Stimulated activated naive CD8-positive, alpha-beta T cell treated with anti-CD3 and anti-CD28 coated beads, Interleukin-15, Interleukin-2, amounts not matched to agents 100 U/mL and 50 U/mL, for 24 hours (primary cell): ENCODE results near the gene TBX3.
"Not testable (repeated sequence)": the region's sequence is repeated elsewhere in the genome, so short reads cannot be mapped to it uniquely, and the experiment has no call there.

ENCODE experiments used
- ATAC-seq: fragments of 150-1000 bp; cut with Tn5 transposase; one replicate; pipeline ENCODE4 v1.10.0; 2021
- DNase-seq: peaks from one replicate; pipeline ENCODE4 v3.0.0; 2021

Gene TBX3

DNA sequence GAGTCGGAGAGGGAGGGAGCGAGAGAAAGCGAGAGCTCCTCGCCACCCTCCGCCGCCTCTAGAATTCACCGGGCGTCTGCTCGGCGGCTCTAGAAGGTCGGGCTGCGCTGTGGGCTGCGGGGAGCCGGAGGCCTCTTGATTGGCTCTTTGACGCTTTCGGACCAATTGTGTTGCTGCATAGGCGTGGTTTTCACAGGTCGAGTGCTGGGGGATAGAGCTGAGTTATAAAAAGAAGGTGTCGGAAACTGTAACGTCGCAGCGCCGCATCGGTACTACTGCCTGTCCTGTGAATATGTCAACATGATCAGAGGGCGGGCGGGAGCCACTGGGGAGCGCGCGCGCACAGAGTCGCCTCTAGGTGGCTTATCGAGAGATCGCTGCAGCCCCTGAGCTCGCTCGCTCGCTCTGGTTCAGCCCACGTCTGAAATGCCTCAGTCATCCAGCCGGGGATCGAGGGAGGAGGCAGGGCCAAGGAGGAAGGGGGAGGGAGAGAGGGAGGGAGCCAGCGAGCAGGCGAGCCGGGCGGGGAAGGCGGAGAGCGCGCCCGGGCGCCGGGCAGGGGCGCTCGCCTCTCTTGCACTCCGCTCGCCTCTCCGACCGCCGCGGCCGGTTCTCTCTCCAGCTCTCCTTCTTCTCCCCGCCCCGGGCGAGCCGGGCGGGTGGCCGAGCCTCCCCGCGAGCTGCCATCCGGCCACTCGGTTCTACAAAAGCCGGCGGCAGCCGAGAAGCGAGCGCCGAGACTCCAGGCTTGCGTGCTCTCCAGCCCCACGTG, at the start of gene TBX3:
TSS of gene TBX3 (minus strand) at position 78 of the 772 bp plus-strand sequence. CDS start 975 bp downstream, outside the sequence.
- DNase-seq (peak; percentile 63), ATAC-seq (peak; percentile 93)

DNA sequence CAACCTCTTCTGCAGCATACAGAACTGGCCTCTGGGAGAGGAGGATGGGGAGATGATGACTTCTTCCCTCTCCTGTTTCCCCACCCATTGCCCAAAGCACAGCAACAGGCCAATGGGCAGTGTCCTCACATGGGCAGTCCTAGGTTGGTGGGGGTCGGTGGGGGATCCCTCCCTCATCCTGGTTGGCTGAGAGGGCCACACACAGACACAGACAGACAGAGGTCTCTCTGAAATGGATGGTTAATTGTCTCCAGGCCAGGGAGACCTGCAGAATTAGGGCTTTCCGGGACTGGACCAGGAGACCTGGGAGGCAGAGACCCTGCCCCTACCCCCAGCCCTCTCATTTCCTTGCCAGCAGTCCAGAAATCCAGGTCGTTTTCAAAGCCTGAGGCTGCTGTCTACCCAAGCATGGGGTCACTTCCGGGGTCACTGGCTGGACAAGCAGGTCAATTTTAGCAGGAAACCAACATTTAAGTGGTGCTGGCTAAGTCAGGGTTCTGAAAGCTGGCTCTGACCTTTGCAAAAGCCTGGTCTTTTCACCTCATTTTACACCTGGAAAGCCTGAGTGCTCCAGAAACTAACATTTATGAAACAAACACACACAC, 48.6 kb upstream of the TBX3 start:
- no peak for ATAC-seq
- DNase-seq, result no peak

DNA sequence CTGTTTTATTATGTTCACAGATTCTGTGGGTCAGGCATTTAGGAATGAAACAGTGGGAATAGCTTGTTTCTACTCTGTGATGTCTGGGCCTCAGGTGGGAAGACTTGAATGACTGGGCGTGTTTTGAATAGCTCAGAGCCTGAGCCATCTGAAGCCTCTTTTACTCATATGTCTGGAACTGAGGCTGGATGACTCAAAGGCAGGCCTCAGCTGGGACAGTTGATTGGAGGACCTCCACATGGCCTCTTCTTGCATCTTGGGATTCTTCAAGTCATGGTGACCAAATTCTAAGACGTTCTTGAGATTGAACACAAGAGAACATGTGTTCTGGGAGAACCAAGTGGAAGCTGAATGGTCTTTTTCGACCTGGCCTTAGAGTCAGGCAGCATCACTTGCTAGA, 45.8 kb upstream of the TBX3 start:
- DNase-seq (no peak), ATAC-seq (no peak)

- ATAC-seq (no peak), DNase-seq (no peak)
Observed at GRCh38 chr12:114726092-114726710, 42.2 kb upstream of the TBX3 start.

DNA sequence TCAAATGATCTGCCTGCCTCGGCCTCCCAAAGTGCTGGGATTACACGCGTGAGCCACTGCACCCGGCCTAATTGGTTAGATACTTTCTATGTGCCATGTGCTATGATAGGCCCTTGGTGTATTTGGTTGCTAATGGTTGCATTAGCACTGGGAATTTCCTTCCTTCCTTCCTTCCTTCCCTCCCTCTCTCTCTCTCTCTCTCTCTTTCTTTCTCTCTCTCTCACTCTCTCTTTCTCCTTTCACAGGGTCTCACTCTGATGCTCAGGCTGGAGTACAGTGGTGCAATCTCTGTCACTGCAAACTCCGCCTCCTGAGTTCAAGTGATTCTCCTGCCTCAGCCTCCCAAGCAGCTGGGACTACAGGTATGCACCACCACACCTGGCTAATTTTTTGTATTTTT, 38.2 kb upstream of the TBX3 start:
- DNase-seq, ATAC-seq: not testable (repeated sequence)

DNA sequence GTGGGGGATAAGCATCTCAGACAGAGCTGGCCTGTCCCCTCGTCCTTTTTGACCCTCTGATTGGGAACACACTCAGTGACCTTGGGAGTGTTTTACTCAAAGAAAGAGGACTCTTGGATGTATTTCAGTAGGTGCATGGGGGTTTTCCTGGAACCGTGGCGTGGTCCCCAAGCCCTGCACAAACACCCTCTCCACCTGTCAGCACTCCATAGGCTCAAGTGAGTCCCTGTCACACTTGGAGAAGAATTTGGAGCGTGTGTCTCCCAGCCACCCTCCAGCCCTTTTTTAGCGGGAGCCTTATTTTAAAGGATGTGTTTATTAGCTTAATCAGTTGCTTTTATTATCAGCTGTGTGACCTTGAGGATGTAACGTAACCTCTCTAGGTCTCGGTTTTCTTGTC, 37.3 kb upstream of the TBX3 start:
- DNase-seq (no peak), ATAC-seq (no peak)

GRCh38 chr12:114713466-114714215, 29.7 kb upstream of the TBX3 start:
- ATAC-seq, result no peak

DNA sequence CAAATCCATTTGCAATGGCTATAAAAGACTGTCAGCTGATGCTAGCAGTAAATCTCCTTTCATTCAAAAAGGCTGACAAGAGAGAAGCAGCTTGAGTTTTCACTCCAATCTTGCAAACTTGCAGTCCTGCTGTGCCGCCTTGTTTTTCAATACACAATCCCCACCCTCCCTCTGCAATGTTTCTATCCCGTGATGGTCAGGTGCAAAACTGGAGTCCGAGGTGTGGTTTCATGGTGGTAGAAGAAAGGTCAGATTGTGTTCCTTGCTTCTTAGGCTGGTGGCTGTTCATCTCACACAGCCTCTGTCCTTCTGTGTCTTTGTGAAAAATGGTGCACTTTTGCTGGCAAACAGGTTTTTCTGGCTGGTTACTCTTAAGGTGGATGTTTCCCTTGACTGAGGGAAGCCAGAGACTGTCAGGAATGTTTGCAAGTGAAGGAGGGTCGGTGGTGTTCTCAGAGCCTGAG, 27.7 kb upstream of the TBX3 start:
- DNase-seq (no peak), ATAC-seq (no peak)

More at GRCh38 chr12:114713466-114714215, 29.7 kb upstream of the TBX3 start:
- DNase-seq, result no peak

DNA sequence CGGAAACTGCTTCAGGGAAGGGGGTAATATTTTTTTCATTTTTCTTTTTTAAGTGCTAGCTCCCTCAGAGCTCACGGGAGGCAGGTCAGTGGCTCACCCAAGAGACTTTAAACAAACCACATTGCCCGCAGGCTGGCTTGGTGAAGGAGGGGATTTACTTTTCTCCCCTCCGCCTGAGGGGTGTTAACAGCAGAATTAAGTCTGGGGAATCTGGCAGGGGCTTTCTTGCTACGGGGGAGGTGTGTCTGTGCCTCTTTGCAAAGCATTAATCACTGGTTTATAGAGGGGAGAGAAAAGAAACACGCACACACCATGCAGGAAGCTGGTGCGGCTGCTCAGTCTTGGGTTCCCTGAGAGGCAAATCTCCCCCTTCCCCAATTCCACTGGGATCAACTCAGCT, 26.2 kb upstream of the TBX3 start:
- DNase-seq, result no peak
- no peak for ATAC-seq

DNA sequence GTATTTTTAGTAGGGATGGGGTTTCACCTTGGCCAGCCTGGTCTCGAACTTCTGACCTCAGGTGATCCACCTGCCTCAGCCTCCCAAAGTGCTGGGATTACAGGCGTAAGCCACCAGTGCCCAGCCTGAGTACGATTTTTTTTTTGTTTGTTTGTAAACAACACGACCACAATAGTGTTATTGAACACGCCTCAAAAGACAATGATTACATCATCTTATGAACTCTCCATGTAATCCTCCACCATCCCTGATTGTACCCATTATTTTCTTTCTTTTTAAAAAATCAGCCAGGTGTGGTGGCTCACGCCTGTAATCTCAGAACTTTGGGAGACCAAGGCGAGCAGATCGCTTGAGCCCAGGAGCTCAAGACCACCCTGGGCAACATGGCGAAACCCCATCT, 25.1 kb upstream of the TBX3 start:
- no peak for ATAC-seq

DNA sequence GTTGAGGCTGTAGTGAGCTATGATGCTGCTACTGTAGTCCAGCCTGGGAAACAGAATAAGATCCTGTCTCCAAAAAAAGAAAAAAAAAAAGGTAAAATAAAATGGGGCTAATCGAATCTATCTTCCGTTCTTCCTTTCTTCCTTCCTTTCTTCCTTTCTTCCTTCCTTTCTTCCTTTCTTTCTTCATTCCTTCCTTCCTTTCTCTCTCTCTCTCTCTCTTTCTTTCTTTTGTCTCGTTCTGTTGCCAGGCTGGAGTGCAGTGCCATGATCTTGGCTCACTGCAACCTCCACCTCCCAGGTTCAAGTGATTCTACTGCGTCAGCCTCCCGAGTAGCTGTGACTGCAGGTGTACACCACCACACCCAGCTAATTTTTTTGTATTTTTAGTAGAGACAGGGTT, 24.6 kb upstream of the TBX3 start:
- not testable (repeated sequence) for ATAC-seq, DNase-seq

More for the DNA sequence above, 25.1 kb upstream of the TBX3 start:
- DNase-seq, result no peak

- no peak for DNase-seq
- ATAC-seq, result no peak
Observed at GRCh38 chr12:114704096-114704495, 20.1 kb upstream of the TBX3 start.

GRCh38 chr12:114703060-114703493, 19.1 kb upstream of the TBX3 start:
- ATAC-seq, result no peak

GRCh38 chr12:114702462-114702861, 18.5 kb upstream of the TBX3 start:
- DNase-seq (no peak), ATAC-seq (no peak)

More at GRCh38 chr12:114703060-114703493, 19.1 kb upstream of the TBX3 start:
- DNase-seq, result no peak

DNA sequence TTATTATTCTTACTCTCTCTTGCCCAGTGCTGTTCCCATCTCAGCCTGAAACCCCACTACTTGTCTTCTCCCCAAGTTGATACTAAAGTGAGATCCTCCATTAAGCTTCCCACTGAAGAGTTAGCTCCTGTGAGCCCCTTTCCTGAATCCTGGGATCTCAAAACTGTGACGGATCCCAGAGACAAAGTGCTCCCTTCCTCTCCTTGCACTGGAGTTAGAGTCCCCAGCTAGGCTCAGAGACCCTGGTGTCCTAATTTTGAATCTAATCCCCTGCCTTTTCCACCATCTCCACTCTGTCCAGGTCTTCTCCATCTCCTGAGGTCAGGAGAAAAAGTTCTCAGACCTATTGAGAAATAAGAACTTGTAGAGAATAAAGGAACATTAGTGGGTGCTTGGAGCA, 17.6 kb upstream of the TBX3 start:
- ATAC-seq (no peak), DNase-seq (no peak)

DNA sequence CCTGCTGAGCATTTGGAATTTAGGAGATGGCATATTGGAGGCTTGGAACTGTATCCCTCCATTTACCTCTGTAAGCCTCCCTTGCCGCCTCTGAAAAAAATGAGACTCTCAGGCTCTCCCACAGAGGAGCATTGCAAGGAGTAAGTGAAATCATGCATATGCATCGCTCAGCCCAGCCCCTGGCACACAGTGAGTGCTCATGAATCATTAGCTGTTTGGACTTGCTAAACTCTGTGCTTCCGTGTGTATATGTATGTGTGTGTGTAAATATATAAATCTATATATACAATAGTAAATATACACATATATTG, 17.1 kb upstream of the TBX3 start:
- DNase-seq (no peak), ATAC-seq (no peak)

DNA sequence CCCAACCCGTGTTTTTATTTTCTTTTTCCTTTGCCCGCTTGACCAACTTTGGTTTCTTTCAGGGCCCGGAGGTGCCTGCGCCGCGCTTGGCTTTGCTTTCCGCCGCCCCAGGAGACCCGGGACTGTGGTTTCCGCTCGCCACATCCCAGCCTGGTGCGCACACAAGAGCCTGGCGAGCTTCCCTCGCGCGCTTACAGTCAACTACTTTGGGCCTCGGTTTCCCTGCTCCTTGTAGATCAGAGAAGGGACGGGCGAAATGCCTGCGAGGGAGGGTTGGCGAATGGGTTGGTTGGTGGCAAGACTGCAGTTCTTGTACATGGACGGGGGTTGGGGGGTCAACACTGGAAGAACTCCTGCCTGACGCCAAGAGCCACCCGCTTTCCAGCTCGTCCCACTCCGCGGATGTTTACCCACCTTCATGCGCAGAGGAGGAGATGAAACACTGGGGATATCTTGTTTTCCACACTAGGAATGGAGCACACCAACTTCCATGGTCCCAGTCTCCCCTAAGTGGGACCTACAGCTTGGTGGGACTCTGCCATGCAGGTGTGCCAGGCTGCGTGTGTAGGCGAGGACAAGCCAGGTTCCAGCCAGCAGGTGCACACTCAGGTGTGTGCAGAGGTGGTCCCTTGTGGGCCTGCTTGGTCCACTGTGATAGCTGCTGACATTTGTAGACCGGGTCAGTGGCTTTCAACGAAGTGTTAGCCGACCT, 16.6 kb upstream of the TBX3 start:
- ATAC-seq, result no peak
- no peak for DNase-seq

DNA sequence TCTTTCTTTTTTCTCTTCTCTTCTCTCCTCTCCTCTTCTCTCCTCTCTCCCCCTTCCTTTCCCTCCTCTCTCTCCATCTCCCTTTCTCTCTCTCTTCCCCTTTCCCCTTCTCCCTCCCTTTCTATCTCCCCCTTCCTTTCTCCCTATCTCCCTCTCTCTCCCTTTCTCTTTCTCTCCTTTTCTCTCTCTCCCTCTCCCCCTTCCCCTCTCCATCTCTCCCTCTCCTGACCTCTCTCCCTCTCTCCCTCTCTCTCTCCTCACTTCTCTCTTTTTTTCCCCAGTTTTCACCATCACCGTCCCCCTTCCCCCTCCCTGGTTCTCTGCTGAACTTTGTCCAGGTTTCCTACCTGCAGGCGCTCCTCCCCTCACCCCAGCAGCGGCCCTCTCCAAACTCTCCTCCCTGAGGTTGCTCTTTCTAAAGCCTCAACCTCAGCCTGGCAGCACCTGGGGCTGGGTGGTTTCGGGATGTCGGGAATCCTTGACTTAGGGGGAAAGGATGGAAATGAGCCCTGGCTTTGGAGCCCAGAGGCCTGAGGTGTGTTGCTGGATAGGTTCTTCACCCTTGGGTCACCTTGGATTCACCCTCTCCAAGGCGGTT, 14.7 kb upstream of the TBX3 start:
- no peak for ATAC-seq
- no peak for DNase-seq

GRCh38 chr12:114697741-114698565, 14.0 kb upstream of the TBX3 start:
- ATAC-seq (no peak), DNase-seq (no peak)

GRCh38 chr12:114697243-114697716, 13.3 kb upstream of the TBX3 start:
- no peak for ATAC-seq
- no peak for DNase-seq
